K562 (cell line): ENCODE results near the gene SIRT5.

Experiments used
- AFF4 ChIP-seq: sonication (generic); formaldehyde crosslinking; IDR thresholded peaks from 2 replicates; pipeline ENCODE4 v1.8.0; 2023; ENCODE audit warnings: mild to moderate bottlenecking, missing genetic modification reagents
- ATF3 ChIP-seq, 2 experiments: fragments of 450-650 bp in 1 of 2; sonication (generic) in 1 of 2; formaldehyde crosslinking in 1 of 2; IDR thresholded peaks in 1 of 2; conservative IDR thresholded peaks in 1 of 2; 2 replicates each; pipeline versions ENCODE4 v1.6.1 to v1.8.1; 2016 to 2023; ENCODE audit warnings: mild to moderate bottlenecking in 2 of 2, moderate library complexity in 2 of 2, inconsistent platforms in 1 of 2, missing genetic modification reagents in 1 of 2
- CTCF ChIP-seq, 3 experiments: IDR thresholded peaks in 2 of 3; conservative IDR thresholded peaks in 1 of 3; 2 replicates each; pipeline ENCODE4 v1.5.1; 2011 to 2012; ENCODE audit warnings: low read length in 3 of 3, mild to moderate bottlenecking in 3 of 3, control low read depth in 2 of 3, improper control_type of control experiment in 1 of 3, inconsistent platforms in 1 of 3, low read depth in 1 of 3, mixed read lengths in 1 of 3, moderate library complexity in 1 of 3; ENCODE audit not compliant: insufficient read depth in 2 of 3
- ELF4 ChIP-seq: fragments of 450-650 bp; formaldehyde crosslinking; IDR thresholded peaks from 2 replicates; pipeline ENCODE4 v1.4.0; 2022; ENCODE audit warnings: missing genetic modification characterization
- ETS1 ChIP-seq: conservative IDR thresholded peaks from 2 replicates; pipeline ENCODE4 v1.6.1; 2011; ENCODE audit warnings: low read depth, mild to moderate bottlenecking, low read length; ENCODE audit not compliant: control insufficient read depth
- FOSL1 ChIP-seq: fragments of 200-800 bp; sonication (Bioruptor generic); conservative IDR thresholded peaks from 2 replicates; pipeline ENCODE4 v1.6.1; 2016; ENCODE audit warnings: missing genetic modification characterization, missing compliant biosample characterization
- RAD51 ChIP-seq: fragments of 450-650 bp; IDR thresholded peaks from 2 replicates; pipeline ENCODE4 v1.7.1; 2016; ENCODE audit warnings: low read depth, mild to moderate bottlenecking, borderline replicate concordance
- SAFB2 ChIP-seq: fragments of 200-400 bp; formaldehyde crosslinking; IDR thresholded peaks from 2 replicates; pipeline ENCODE4 v1.6.1; 2018; ENCODE audit warnings: borderline replicate concordance, low read length, low read depth, moderate library complexity; ENCODE audit not compliant: severe bottlenecking
- TOE1 ChIP-seq, 2 experiments: fragments of 450-650 bp in 1 of 2; sonication (generic) in 1 of 2; formaldehyde crosslinking in 1 of 2; IDR thresholded peaks; 2 replicates each; pipeline versions ENCODE4 v1.7.1 to v1.8.0; 2016 to 2022; ENCODE audit warnings: borderline replicate concordance in 2 of 2, mild to moderate bottlenecking in 2 of 2, antibody characterized with exemption in 1 of 2, inconsistent platforms in 1 of 2, low read depth in 1 of 2, missing genetic modification reagents in 1 of 2, moderate library complexity in 1 of 2

GRCh38 chr6:13613029-13613594 is 38.7 kb downstream of the SIRT5 start:
- TF ChIP-seq ATF3 (IDR thresholded peaks at IDR 0.05) (no peak), ATF3 (CRISPR knock-in tag; conservative IDR thresholded peaks at IDR 0.05) (no peak), ELF4 (no peak), RAD51 (no peak), FOSL1 (tag) (no peak), CTCF (IDR thresholded peaks at IDR 0.05 in 2 of 3, conservative IDR thresholded peaks at IDR 0.05 in 1 of 3; ENCODE audit: insufficient read depth in 2 of 3, low read depth in 1 of 3, low read length in 3 of 3) (no peak), AFF4 (CRISPR knock-in tag) (no peak), TOE1 (IDR thresholded peaks at IDR 0.05; ENCODE audit: borderline replicate concordance) (no peak), TOE1 (CRISPR knock-in tag; IDR thresholded peaks at IDR 0.05; ENCODE audit: borderline replicate concordance, low read depth) (no peak), SAFB2 (no peak), ETS1 (no peak)
